T-helper 1 cell (primary cell): Measurements from ENCODE around the gene CTDSP2.
"Not testable (repeated sequence)": the region's sequence is repeated elsewhere in the genome, so short reads cannot be mapped to it uniquely, and the experiment has no call there.

Experiments
- DNase-seq, 5 donors: peaks; one replicate each; pipeline ENCODE4 v3.0.0-alpha.2; 2012 to 2020

The CTDSP2 gene

DNA sequence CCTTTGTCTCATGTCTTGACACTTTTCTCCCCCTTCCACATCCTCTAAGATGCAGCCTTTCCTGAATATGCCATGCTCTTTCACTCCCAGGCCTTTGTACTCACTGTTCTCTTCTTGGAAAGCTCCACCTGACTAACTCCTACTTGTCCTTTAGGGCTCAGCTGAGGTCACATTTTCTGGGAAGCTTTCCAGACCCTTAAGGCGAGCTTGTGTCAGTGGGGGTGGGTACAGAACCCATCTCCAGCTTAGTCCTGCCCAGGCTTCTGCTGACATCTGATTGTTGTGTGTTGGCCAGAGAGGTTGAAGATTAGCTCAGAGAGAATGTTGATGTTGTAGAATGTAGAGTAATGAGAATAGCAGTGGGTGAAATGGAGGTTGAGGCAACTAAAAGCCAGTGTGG is 66.8 kb downstream of the CTDSP2 start:
- DNase-seq, result no peak

DNA sequence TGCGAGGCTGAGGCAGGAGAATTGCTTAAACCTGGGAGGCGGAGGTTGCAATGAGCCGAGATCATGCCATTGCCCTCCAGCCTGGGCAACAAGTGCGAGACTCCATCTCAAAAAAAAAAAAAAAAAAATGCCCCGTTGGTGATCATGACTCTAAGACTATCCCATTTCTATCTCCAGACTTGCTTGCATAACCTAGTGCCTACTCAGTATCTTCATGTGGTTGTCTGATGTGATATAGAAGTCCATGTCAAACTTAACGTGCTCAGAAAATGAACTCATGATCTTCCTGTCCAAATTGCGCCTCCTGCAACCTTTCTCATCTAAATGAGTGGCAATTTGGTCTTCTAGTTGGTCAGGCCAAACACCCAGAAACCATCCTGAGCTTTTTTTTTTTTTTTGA is 68.6 kb downstream of the CTDSP2 start:
- no peak for DNase-seq

DNA sequence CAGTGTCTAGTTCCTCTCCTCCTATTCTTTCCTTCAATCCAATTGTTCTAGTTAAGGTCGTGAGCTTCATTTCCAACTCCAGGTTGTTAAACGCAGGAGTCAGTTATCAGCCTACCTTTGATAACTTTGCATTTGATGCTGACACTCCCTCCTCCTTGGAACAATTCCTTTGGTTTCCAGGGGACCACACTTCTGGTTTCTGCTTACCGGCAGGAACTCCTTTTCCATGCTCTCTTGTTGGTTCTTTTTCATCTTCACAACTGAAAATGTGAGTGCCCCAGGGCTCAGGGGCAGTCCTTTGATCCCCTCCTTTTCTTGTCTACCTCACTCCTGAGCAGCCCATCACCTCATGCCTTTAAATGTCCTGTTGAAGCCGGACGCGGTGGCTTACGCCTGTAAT is 69.2 kb downstream of the CTDSP2 start:
- no peak for DNase-seq

DNA sequence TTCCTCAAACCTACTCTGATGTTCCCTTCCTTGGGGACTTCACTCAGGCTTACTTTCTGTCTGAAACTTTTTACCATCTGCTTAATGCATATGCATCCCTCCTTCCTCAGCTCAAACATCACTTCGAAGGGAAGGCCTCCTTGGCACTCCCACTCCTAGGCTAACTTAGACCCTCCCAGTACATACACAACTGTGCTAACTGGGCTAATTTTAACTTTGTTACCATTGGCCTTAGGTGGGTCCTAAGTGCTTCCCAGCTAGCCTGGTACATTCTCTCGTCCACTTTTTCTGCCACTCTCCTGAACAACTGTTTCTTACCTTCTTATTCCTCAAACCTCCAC is 70.3 kb downstream of the CTDSP2 start:
- no peak for DNase-seq

DNA sequence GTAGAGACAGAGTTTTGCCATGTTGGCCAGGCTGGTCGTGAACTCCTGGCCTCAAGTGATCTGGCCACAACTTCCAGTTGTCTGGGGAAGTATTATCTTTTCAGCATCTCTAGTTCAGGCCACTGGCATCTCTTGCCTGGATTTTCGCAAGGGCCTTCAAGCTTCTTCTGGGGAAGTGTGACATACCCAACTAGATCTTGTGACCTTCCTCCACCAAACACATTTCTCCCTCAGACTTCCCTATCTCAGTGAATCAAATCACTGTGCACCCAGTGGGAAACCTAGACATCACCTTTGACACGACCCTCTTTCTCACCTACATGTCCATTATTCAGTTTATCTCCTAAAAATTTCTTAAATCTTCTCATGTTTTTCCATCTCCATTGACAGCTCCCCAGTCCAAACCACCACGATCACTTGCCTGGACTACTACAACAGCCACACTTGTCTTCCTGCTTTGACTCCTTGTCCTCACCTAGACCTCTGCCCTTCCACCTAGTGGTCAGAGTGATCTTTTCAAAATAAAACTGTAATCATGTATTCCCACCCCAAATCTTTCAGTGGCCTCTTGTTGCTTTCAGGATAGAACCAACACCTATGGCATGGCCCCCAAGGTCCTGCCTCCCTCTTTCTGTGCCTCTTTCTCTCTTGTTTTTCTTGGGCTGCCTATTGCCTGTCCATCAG is 70.8 kb downstream of the CTDSP2 start:
- DNase-seq, result no peak

DNA sequence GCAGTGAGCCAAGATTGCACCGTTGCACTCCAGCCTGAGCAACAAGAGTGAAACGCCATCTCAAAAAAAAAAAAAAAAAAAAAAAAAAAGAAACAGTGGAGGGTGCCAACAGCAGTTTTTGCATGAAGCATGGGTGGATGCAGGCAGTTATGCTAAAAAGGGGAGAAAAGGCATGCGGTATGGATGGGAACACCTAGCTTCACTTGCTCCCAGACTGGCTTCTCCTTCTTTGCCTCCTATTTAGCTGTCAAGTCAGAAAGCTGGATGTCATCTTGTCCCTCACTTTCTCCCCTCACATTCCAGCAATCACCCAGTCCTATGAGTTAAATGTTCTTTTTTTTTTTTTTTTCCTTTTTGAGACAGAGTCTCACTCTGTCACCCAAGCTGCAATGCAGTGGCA is 71.5 kb downstream of the CTDSP2 start:
- DNase-seq, result no peak

DNA sequence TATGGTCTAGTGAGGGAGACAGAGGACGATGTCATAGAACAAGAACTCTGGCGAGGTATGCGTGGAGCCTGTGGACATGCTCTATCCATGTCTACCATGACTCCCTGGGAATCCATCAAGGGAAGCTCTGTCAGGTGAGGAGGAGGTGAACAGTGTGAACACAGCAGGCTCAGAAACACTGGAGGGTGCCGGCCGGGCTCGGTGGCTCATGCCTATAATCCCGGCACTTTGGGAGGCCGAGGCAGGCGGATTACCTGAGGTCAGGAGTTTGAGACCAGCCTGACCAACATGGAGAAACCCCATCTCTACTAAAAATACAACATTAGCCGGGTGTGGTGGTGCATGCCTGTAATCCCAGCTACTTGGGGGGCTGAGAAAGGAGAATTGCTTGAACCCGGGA is 71.9 kb downstream of the CTDSP2 start:
- not testable (repeated sequence) for DNase-seq

DNA sequence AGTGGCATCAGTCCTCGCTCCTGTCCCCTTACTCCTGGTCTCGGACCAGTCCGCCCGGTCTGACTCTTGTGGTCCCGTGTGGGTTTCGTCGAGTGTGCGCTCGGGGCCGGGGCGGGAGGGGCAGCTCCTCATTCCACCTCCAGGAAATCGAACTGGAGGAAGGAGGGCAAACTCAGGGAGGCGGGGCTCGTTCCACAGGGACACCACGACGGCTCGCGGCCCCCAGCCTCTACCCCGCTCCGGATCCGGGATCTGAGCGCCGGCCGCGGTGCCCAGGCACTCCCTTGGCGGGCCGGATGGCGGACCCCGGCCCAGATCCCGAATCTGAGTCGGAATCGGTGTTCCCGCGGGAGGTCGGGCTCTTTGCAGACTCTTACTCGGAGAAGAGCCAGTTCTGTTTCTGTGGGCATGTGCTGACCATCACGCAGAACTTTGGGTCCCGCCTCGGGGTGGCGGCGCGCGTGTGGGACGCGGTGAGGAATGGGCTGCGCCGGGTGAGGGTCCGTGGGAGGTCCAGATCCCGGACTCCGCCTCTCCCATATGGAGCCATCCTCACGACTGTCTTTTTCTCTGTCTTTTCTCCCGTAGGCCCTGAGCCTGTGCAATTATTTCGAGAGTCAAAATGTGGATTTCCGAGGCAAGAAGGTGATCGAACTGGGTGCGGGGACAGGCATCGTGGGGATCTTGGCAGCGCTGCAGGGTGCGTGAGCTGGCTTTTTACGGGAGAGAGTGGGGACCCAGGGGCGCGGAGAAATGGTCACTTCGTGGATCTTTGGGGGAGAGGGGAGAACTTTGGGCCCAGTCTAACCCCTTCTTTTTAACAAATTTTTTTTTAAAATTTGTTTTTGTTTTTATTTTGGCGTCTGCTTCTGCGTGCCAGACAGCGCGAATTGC is 73.9 kb downstream of the CTDSP2 start, which contains the start of gene EEF1AKMT3:
Gene EEF1AKMT3 (plus strand): TSS at position 186 of the 894 bp plus-strand sequence. CDS start 111 bp downstream, at position 297.
- DNase-seq, result no peak

DNA sequence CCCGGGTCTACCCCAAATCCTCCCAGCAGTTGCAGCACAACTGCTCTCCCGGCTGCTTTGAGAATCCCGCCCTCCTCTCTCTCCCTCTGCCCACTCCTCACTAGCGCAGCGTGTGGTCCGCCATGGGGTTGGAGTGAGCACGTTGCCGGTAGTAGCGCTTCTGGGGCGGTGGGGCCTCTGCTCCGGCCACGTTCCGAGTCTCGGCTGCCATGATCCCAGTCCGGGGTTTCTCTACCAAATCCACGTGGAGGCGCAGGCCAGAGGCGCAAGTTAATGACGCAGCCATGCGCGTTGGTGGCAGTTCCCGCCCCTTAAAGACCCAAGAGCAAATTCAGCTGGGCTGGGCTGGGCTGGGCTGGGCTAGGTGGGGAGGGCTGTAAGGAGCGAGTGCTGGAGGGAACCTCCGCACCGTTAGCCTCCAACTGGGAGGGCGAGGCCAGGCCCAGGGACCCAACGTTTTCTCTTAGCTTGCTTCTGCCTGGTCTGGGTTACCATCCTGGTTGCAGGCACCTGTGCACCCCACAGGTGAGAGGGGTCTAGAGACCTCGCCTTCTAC is 74.6 kb downstream of the CTDSP2 start, which contains the start of gene METTL1:
Gene METTL1 (minus strand): TSS at position 233 of the 556 bp plus-strand sequence. CDS start 22 bp downstream, at position 211.
- peak; percentile 74 to 94 (median 82) for DNase-seq

DNA sequence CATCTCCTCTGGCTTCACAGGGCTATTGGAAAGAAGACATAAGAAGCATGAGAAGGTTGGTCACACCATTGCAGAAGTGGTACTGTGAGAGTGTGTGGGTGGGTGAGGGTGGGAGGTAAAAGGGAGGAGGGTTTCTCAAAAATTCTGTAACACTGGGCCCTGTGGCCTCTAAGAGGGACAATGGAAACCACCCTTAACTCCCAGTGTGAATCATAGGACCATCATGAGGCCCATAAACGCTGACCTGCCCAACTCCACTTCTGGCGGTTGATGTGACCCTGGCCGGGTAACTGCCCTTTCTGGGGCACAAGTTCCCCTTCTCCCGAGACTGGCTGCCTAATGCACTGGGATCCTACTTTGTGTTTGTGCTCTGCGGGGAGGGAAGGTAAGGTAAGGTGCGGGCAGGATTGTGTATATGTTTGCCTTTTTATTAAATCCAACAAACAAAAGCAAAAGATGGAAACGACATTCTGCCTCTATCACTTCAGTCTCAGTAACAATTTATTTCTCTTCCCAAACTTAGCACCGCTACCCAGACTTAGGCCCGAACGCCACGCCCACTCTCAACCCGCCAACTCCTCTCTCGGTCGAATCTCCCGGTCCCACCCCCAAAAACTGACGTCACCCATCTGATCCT is 75.2 kb downstream of the CTDSP2 start:
- peak; percentile 59 to 85 (median 74) for DNase-seq

DNA sequence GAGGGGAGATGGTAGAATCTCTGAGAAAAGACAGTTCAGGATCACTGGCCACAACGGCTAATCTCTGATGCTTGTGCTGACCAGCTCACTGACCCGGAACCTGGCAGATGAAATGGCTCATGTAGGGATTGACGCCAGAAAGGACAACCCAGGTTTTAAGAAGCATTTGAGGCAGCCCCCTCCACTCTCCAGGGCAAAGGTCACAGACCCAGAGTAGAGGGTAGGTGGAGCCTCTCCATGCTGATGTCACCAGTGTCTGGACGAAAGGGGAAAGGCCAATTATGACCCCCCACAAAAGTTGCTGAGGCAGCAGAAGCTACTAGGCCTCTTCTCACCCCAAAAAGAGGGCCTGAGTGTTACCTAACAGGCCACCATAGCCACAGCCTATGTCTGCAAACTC is 75.8 kb downstream of the CTDSP2 start:
- no peak for DNase-seq
